ENCODE results near the gene FRS3. TPM values are rescaled to one million over a fixed set of nuclear protein-coding genes. Genes with fewer than 3 reads are reported as not detected.
A peak's percentile ranks its signal among the peaks of the same experiment; 100 is the strongest.

FRS3 gene, protein sequence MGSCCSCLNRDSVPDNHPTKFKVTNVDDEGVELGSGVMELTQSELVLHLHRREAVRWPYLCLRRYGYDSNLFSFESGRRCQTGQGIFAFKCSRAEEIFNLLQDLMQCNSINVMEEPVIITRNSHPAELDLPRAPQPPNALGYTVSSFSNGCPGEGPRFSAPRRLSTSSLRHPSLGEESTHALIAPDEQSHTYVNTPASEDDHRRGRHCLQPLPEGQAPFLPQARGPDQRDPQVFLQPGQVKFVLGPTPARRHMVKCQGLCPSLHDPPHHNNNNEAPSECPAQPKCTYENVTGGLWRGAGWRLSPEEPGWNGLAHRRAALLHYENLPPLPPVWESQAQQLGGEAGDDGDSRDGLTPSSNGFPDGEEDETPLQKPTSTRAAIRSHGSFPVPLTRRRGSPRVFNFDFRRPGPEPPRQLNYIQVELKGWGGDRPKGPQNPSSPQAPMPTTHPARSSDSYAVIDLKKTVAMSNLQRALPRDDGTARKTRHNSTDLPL
- 1 to 10 TPM; 1.2 to 5.5 (median 2.4) TPM for total RNA-seq

DNA sequence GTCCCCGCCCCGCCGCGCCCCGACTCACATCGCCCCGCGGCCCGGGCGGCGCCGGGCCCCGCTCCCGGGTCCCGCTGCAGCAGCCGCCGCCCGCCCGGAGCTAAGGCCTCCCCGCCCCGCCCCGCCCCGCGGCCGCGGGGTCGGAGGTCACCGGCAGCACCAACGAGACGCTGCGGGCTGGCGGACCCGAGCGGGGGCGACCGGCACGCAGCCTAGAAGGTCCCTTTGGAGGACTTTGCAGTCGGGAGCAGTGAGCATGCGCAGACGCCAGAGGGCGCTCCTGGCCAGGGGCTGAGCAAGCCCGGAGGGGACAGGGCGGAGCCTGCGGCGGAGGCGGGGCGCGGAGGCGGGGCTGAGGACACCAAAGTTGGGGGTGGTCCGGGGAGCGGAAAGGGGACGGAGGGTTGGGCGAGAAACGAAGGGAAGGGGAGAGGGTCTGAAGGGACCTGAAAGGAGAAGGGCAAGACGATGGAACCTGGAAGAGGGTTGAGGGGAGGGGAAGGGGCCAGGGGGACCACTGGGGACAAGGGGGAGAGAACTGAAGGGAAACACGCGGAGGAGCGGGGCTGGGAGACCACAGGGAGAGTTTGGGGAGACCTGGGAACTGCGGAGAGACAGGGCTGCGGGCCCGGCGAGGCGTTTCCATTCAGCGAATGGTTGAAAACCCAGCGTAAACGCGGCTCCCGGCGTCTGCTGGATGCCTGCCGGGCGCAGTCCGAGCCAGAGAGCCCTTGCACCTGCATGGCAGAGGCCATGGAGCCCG, at the start of gene FRS3:
Gene FRS3 (minus strand): TSS at position 113 of the 763 bp plus-strand sequence. CDS start 2,913 bp downstream, outside the sequence.
- TF ChIP-seq, protein P1, sequence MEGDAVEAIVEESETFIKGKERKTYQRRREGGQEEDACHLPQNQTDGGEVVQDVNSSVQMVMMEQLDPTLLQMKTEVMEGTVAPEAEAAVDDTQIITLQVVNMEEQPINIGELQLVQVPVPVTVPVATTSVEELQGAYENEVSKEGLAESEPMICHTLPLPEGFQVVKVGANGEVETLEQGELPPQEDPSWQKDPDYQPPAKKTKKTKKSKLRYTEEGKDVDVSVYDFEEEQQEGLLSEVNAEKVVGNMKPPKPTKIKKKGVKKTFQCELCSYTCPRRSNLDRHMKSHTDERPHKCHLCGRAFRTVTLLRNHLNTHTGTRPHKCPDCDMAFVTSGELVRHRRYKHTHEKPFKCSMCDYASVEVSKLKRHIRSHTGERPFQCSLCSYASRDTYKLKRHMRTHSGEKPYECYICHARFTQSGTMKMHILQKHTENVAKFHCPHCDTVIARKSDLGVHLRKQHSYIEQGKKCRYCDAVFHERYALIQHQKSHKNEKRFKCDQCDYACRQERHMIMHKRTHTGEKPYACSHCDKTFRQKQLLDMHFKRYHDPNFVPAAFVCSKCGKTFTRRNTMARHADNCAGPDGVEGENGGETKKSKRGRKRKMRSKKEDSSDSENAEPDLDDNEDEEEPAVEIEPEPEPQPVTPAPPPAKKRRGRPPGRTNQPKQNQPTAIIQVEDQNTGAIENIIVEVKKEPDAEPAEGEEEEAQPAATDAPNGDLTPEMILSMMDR (IDR thresholded peaks at IDR 0.05): peak in 1 of 3 donors; percentile 86
- ATAC-seq (ENCODE audit: low FRiP score): peak; percentile 96
- DNase-seq (ENCODE audit: low spot score): peak; percentile 96

DNA sequence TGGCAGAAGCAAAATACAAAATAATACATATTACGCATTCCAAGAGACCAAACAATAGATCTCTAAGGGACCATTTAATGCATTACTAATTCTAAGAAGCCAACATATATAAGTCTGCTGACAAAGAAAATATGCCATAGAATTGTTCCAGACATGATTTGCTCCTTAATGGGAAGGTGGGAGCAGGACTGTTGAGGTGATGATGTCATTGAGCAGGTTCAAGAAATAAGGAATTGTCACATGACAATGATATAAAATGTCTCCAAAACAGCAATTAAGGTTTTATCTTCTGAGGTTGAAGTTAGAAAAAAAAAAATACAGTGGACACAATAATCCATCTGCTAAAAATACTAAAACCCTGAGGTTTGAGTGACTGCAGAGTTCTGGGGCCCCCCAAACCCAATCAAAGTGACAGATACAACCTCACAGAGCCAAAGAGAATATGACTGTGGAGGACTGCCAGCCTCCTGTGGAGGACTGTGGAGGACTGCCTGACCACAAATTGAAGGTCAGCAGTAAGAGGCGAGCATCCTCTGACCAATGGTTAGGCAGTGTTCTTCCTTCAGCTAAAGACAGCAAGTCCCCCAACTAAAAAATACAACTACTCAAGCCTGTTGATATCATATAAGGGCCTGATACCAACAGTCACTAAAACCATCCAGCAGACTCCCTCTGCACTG, 46.8 kb upstream of the FRS3 start:
- no peak for DNase-seq (ENCODE audit: low spot score)
- ATAC-seq (ENCODE audit: low FRiP score): no peak
- TF ChIP-seq, protein P1 (IDR thresholded peaks at IDR 0.05): no peak

DNA sequence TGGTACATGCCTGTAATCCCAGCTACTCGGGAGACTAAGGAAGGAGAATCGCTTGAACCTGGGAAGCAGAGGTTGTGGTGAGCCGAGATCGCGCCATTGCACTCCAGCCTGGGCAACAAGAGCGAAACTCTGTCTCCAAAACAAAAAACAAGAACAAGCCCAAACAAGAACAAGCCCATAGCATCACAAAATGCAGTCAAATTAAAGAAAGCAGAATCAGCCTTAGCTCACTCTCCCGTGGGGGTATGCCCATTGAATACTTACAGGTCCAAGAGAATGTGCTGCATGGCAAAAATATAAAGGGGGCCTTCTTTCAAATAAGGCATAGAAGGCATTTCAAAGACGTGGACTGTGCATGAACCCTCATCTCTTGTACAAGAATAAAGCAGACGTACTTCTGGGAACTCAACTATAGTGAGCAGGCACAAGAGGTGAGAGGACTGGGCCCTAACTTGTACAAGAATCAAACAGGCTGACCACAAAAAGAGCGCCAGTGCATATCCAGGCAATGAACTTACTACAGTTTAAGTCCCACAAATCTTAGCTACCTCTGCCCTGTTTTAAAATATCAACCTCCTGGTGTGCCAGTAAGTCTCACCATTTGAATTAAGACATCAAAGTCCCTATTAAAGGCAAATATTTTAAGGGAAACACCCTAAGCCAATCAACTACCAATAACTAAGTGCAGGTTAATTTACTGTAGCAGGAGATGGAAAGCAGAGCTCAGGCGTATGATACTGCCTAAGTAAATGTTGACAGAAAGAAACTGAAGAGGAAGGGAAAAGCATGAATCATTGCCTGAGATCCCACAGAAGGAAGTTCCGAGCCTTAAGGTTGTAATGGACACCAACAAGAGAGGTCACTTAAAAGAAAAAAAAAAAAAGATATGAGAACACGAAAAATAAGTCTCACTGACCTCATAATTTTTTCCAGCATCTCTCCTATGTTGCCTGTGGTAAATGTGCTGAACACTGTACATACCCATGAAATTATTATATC, 45.2 kb upstream of the FRS3 start:
- no peak for ATAC-seq (ENCODE audit: low FRiP score)

DNA sequence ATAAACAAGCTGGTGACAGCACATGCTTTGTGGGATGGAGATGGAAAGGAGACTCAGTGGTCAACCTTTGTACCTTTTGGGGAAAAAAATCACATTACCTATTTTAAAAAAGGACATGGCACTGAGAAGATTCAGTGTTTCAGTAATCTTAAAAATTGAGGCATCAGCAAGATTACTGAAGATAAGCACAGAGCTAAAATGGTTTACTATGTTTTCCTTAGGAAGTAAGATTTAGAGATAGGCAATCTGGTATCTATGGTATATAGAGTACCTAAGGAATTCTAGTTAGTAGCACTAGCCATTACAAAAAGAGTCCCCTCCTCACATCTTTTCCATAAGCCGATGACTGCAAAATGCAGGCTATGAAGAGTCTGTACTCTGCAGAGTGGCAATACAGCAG, 43.5 kb upstream of the FRS3 start:
- no peak for DNase-seq (ENCODE audit: low spot score)
- ATAC-seq (ENCODE audit: low FRiP score): no peak
- TF ChIP-seq, protein P1 (IDR thresholded peaks at IDR 0.05): no peak

More for the DNA sequence above, 45.2 kb upstream of the FRS3 start:
- TF ChIP-seq, protein P1 (IDR thresholded peaks at IDR 0.05): no peak
- DNase-seq (ENCODE audit: low spot score): no peak

DNA sequence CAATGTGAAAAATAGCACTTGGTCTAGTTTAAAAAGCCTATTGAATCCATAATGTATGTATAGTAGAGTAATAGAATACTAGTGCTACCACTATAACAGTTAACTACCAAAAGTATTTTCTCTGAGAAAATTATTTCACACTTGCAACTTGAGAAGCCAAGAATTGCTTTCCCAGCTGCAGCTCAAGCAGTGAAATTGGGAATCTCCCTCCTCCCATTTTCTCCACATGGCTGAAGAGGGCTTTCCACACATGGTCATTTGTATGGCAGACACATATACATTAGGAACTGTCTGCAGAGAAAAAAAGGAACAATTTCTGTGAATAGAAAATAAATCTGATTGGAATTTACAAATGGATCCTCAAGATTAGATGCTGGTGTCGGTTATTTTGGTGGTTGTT, 42.3 kb upstream of the FRS3 start:
- DNase-seq (ENCODE audit: low spot score): no peak
- TF ChIP-seq, protein P1 (IDR thresholded peaks at IDR 0.05): no peak
- no peak for ATAC-seq (ENCODE audit: low FRiP score)

DNA sequence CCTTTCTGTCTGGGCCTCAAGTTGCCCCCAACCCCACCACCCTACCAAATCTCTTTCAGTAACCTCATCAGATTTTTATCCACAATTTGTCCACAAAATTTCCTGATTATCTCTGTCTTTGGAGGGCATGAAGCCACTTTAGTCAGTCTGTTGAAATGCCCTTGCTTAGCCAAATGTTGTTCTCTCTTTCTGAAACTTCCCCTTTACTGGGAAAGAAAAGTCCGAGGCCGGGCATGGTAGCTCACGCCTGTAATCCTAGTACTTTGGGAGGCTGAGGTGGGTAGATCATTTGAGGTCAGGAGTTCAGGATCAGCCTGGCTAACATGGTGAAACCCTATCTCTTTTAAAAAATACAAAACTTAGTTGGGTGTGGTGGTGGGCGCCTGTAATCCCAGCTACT, 41.6 kb upstream of the FRS3 start:
- no peak for ATAC-seq (ENCODE audit: low FRiP score)
- no peak for DNase-seq (ENCODE audit: low spot score)
- TF ChIP-seq, protein P1 (IDR thresholded peaks at IDR 0.05): no peak
